ENCODE measurements around the gene LSR. TPM values are rescaled to one million over a fixed set of nuclear protein-coding genes. Genes with fewer than 3 reads are reported as not detected.

LSR gene
- total RNA-seq, 1 experiment from 2014 or later, result 64.7 TPM

GRCh38 chr19:35294328-35294727 lies 45.5 kb downstream of the LSR start:
- intact Hi-C loops (cut with micrococcal nuclease; ENCODE audit: unreplicated experiment), result no loop called here

GRCh38 chr19:35294859-35295791 lies 46.3 kb downstream of the LSR start:
- no peaks in the 10 kb centered on the region; the same call in 1 of the 2 replicates for H3K27me3 ChIP-seq (ENCODE audit: control insufficient read depth, insufficient read depth, low read length)
- intact Hi-C loops (cut with micrococcal nuclease; ENCODE audit: unreplicated experiment) (no loop called here), in situ Hi-C loops (cut with HindIII; ENCODE audit: low pct_unique_long_range_greater_than_20kb, low sequenced_read_pairs) (no loop called here)
- no peak overlapping the region for H3K27ac ChIP-seq (ENCODE audit: low read length)
- ATAC-seq (no peak), DNase-seq (ENCODE audit: low read depth, low spot score) (no peak)
- H3K9me3 ChIP-seq (ENCODE audit: control insufficient read depth, insufficient read depth, low read depth, low read length), result no peaks in the 10 kb centered on the region
- no peak overlapping the region for H3K4me3 ChIP-seq (ENCODE audit: low read depth in 2 of 2, low read length in 2 of 2)
- ChIA-PET CTCF (interaction anchor here (0.5 kb wide), 1 partner anchor 127 kb away, joined by 5 read pairs; no protein-coding TSS in a partner anchor), POLR2A (no interaction called here)
- no TSS peak for BruUV-seq (replicated peaks)
- no peaks in the 10 kb centered on the region for H3K4me1 ChIP-seq (ENCODE audit: control insufficient read depth, insufficient read depth, low read length)
- no peaks in the 10 kb centered on the region for H3K36me3 ChIP-seq (ENCODE audit: control insufficient read depth, insufficient read depth, low read length)
- TF ChIP-seq SIN3A (IDR thresholded peaks at IDR 0.05; ENCODE audit: borderline replicate concordance, insufficient read depth, low read depth, low read length), result no peak
- TF ChIP-seq POLR2AphosphoS5 (IDR thresholded peaks at IDR 0.05; ENCODE audit: low read depth, low read length), result no peak
- TF ChIP-seq TCF7L2 (IDR thresholded peaks at IDR 0.05; ENCODE audit: low read depth, low read length), result no peak
- TF ChIP-seq REST (IDR thresholded peaks at IDR 0.05; ENCODE audit: insufficient read depth in 1 of 2, low read depth in 2 of 2, low read length in 1 of 2), result no peak
- TF ChIP-seq CTCF (IDR thresholded peaks at IDR 0.05), result no peak

More at GRCh38 chr19:35294328-35294727, 45.5 kb downstream of the LSR start:
- BruUV-seq (replicated peaks), result no TSS peak
- in situ Hi-C loops (cut with HindIII; ENCODE audit: low pct_unique_long_range_greater_than_20kb, low sequenced_read_pairs), result no loop called here
- Histone ChIP-seq H3K9me3 (ENCODE audit: control insufficient read depth, insufficient read depth, low read depth, low read length) (no peaks in the 10 kb centered on the region), H3K4me1 (ENCODE audit: control insufficient read depth, insufficient read depth, low read length) (no peaks in the 10 kb centered on the region), H3K4me3 (ENCODE audit: low read depth in 2 of 2, low read length in 2 of 2) (no peak overlapping the region), H3K27me3 (ENCODE audit: control insufficient read depth, insufficient read depth, low read length) (no peaks in the 10 kb centered on the region; the same call in 1 of the 2 replicates), H3K27ac (ENCODE audit: low read length) (no peak overlapping the region), H3K36me3 (ENCODE audit: control insufficient read depth, insufficient read depth, low read length) (no peaks in the 10 kb centered on the region)
- no peak for TF ChIP-seq TCF7L2 (IDR thresholded peaks at IDR 0.05; ENCODE audit: low read depth, low read length)
- no peak for TF ChIP-seq REST (IDR thresholded peaks at IDR 0.05; ENCODE audit: insufficient read depth in 1 of 2, low read depth in 2 of 2, low read length in 1 of 2)
- POLR2A ChIA-PET, result no interaction called here
- CTCF ChIA-PET, result no interaction called here
- no peak for ATAC-seq
- DNase-seq (ENCODE audit: low read depth, low spot score), result no peak

Data from Panc1 (cell line).